CD14-positive monocyte (primary cell): ENCODE results near the gene SKIL. TPM values are rescaled to one million over a fixed set of nuclear protein-coding genes. Genes with fewer than 3 reads are reported as not detected.

Experiments used
- DNase-seq, 3 donors: peaks; one replicate each; pipeline ENCODE4 v3.0.0-alpha.2; 2011 to 2022
- H2AFZ ChIP-seq: 2 replicates; pipeline ENCODE4 v1.6.0; 2012; ENCODE audit warnings: mild to moderate bottlenecking, low read depth, low read length, inconsistent platforms; ENCODE audit not compliant: insufficient read depth, poor library complexity, severe bottlenecking
- H3K27ac ChIP-seq, 2 donors: 1 replicate in 1 of 2; 2 replicates in 1 of 2; pipeline ENCODE4 v1.5.1; 2012 to 2013; ENCODE audit warnings: low read length in 2 of 2, control low read depth in 1 of 2, inconsistent platforms in 1 of 2, low read depth in 1 of 2, mild to moderate bottlenecking in 1 of 2
- H3K27me3 ChIP-seq, 2 donors: one replicate each; pipeline versions ENCODE4 v1.6.0 to v1.6.1; 2011 to 2013; ENCODE audit warnings: low read length in 2 of 2; ENCODE audit not compliant: control insufficient read depth in 2 of 2, insufficient read depth in 2 of 2
- H3K36me3 ChIP-seq, 2 donors: replicated peaks in 1 of 2; 1 replicate in 1 of 2; 2 replicates in 1 of 2; pipeline versions ENCODE4 v1.5.1 to v1.6.1; 2012 to 2013; ENCODE audit warnings: low read length in 2 of 2, control low read depth in 1 of 2, inconsistent platforms in 1 of 2, mild to moderate bottlenecking in 1 of 2; ENCODE audit not compliant: insufficient read depth in 2 of 2, control insufficient read depth in 1 of 2
- H3K4me1 ChIP-seq, 2 donors: 1 replicate in 1 of 2; 2 replicates in 1 of 2; pipeline versions ENCODE4 v1.5.1 to v1.6.1; 2012 to 2013; ENCODE audit warnings: low read length in 2 of 2, control low read depth in 1 of 2, inconsistent platforms in 1 of 2, mild to moderate bottlenecking in 1 of 2, moderate library complexity in 1 of 2; ENCODE audit not compliant: insufficient read depth in 2 of 2, control insufficient read depth in 1 of 2
- H3K4me2 ChIP-seq: replicated peaks from 2 replicates; pipeline ENCODE3; 2012; ENCODE audit warnings: low read length, moderate library complexity, mild to moderate bottlenecking; ENCODE audit not compliant: poor library complexity, severe bottlenecking; ENCODE audit errors: extremely low read depth
- H3K4me3 ChIP-seq, 3 experiments: fragments of 200-600 bp in 1 of 3; sonication (generic) in 1 of 3; replicated peaks in 1 of 3; 1 replicate in 2 of 3; 2 replicates in 1 of 3; pipeline ENCODE4 v1.5.1; 2011 to 2013; ENCODE audit warnings: low read length in 3 of 3, mild to moderate bottlenecking in 3 of 3, control low read depth in 2 of 3, low read depth in 2 of 3, inconsistent platforms in 1 of 3, moderate library complexity in 1 of 3
- H3K79me2 ChIP-seq: 2 replicates; pipeline ENCODE4 v1.6.0; 2012; ENCODE audit warnings: mild to moderate bottlenecking, control low read depth, inconsistent platforms, low read length, moderate library complexity; ENCODE audit not compliant: insufficient read depth
- H3K9ac ChIP-seq: 2 replicates; pipeline ENCODE4 v1.6.0; 2017; ENCODE audit warnings: low read length, mild to moderate bottlenecking; ENCODE audit not compliant: insufficient read depth, poor library complexity, severe bottlenecking
- H3K9me3 ChIP-seq, 2 donors: replicated peaks in 1 of 2; 1 replicate in 1 of 2; 2 replicates in 1 of 2; pipeline versions ENCODE4 v1.5.1 to v1.6.1; 2012 to 2013; ENCODE audit warnings: low read length in 2 of 2, control low read depth in 1 of 2; ENCODE audit not compliant: control insufficient read depth in 1 of 2, insufficient read depth in 1 of 2
- H4K20me1 ChIP-seq: 2 replicates; pipeline ENCODE4 v1.6.0; 2012; ENCODE audit warnings: mild to moderate bottlenecking, low read length, control low read depth, moderate library complexity; ENCODE audit not compliant: insufficient read depth
- H3K27ac Mint-ChIP-seq, 7 donors: one replicate each; pipeline ENCODE4 v1.8.0; 2020; ENCODE audit warnings: mild to moderate bottlenecking in 7 of 7, mixed read lengths in 7 of 7, moderate library complexity in 6 of 7, inconsistent platforms in 2 of 7
- H3K27me3 Mint-ChIP-seq, 3 donors: one replicate each; pipeline ENCODE4 v1.8.0; 2021 to 2022; ENCODE audit warnings: low read depth in 3 of 3, mild to moderate bottlenecking in 3 of 3, mixed read lengths in 3 of 3, moderate library complexity in 3 of 3, inconsistent platforms in 1 of 3
- H3K36me3 Mint-ChIP-seq, 2 donors: one replicate each; pipeline ENCODE4 v1.8.0; 2020; ENCODE audit warnings: mixed read lengths in 2 of 2, inconsistent platforms in 1 of 2, mild to moderate bottlenecking in 1 of 2
- H3K4me1 Mint-ChIP-seq: one replicate; pipeline ENCODE4 v1.8.0; 2020; ENCODE audit warnings: mild to moderate bottlenecking, mixed read lengths
- H3K4me3 Mint-ChIP-seq, 2 donors: one replicate each; pipeline ENCODE4 v1.8.0; 2020; ENCODE audit warnings: mild to moderate bottlenecking in 2 of 2, mixed read lengths in 2 of 2, moderate library complexity in 1 of 2
- H3K9me3 Mint-ChIP-seq, 7 donors: one replicate each; pipeline ENCODE4 v1.8.0; 2020 to 2022; ENCODE audit warnings: mixed read lengths in 7 of 7, mild to moderate bottlenecking in 6 of 7, moderate library complexity in 6 of 7, inconsistent platforms in 2 of 7
- CTCF ChIP-seq: fragments of 200-600 bp; IDR thresholded peaks from one replicate; pipeline ENCODE4 v1.8.0; 2022; ENCODE audit warnings: antibody characterized with exemption, mild to moderate bottlenecking
- whole genome bisulfite sequencing: methylation state at CpG from one replicate; pipeline ENCODE4 v1.1.5; 2013; ENCODE audit warnings: missing lambda C conversion rate; ENCODE audit not compliant: insufficient coverage; 5-methylcytosine and 5-hydroxymethylcytosine counted together
- intact Hi-C, 2 donors: fragments of 100-400 bp; cut with micrococcal nuclease; formaldehyde crosslinking; loops; one replicate each; pipeline versions ENCODE4 v1.15.0 to v1.15.1; 2023
- polyA plus RNA-seq, 3 donors: library from polyadenylated mRNA; depleted of rRNA in 1 of 3; unstranded in 2 of 3; stranded (reverse) in 1 of 3; fragments of 300-500 nt in 2 of 3; fragments of >200 nt in 1 of 3; fragmentation: Illumina TruSeq in 2 of 3; gene quantifications; 1 replicate in 2 of 3; 2 replicates in 1 of 3; pipeline ENCODE4 v1.2.3, GENCODE V29; 2012 to 2021

SKIL gene
- polyA plus RNA-seq, 3 donors: 7.5 to 13.4 (median 9.2) TPM

GRCh38 chr3:170419557-170420087, 62.1 kb downstream of the SKIL start:
- peaks cover 45 to 72% (median 45%) of the 10 kb centered on the region in 3 donors for H3K27me3 Mint-ChIP-seq
- no peak for TF ChIP-seq CTCF
- Histone ChIP-seq H3K27me3 (peaks cover 35 to 53% of the 10 kb centered on the region in 2 donors), H3K4me1 (peaks cover 8 to 16% of the 10 kb centered on the region in 2 donors), H3K36me3 (no peaks in the 10 kb centered on the region), H3K27ac (no peak overlapping the region), H4K20me1 (no peaks in the 10 kb centered on the region), H3K79me2 (no peaks in the 10 kb centered on the region), H2AFZ (peak overlapping the region; percentile 23), H3K9me3 (peaks cover 0 to 27% of the 10 kb centered on the region in 2 donors), H3K4me3 (peak overlapping the region in 1 of 3 experiments; percentile 32), H3K4me2 (peak overlapping the region; percentile 8), H3K9ac (no peak overlapping the region)
- H3K27ac Mint-ChIP-seq: no peak overlapping the region
- peak overlapping the region in 1 of 2 donors; percentile 79 for H3K4me3 Mint-ChIP-seq
- peaks cover 3 to 4% of the 10 kb centered on the region in 2 donors for H3K36me3 Mint-ChIP-seq
- H3K9me3 Mint-ChIP-seq: peaks cover 0 to 11% (median 3%) of the 10 kb centered on the region in 7 donors
- intact Hi-C loops: loop anchor here in 1 of 2 donors (10.0 kb wide), 1 partner anchor 105 kb away; no protein-coding TSS in a partner anchor
- H3K4me1 Mint-ChIP-seq: peaks cover 13% of the 10 kb centered on the region
- 3% methylated on average over 50 of the region's 58 CpGs for WGBS
- DNase-seq: no peak

GRCh38 chr3:170420307-170420821, 62.8 kb downstream of the SKIL start:
- TF ChIP-seq CTCF: no peak

More at GRCh38 chr3:170420307-170420821, 62.8 kb downstream of the SKIL start:
- peaks cover 8 to 16% of the 10 kb centered on the region in 2 donors for H3K4me1 ChIP-seq
- Mint-ChIP-seq H3K27me3 (peaks cover 44 to 66% (median 47%) of the 10 kb centered on the region in 3 donors), H3K9me3 (peaks cover 0 to 11% (median 3%) of the 10 kb centered on the region in 7 donors), H3K36me3 (peaks cover 3 to 4% of the 10 kb centered on the region in 2 donors), H3K27ac (no peak overlapping the region), H3K4me1 (peaks cover 13% of the 10 kb centered on the region), H3K4me3 (peak overlapping the region in 1 of 2 donors; percentile 79)
- intact Hi-C loops: no loop called here
- H3K4me2 ChIP-seq: no peak overlapping the region
- WGBS: 50% methylated on average over 6 of the region's 17 CpGs
- no peak for DNase-seq
- H3K9me3 ChIP-seq: peaks cover 0 to 27% of the 10 kb centered on the region in 2 donors
- peaks cover 35 to 53% of the 10 kb centered on the region in 2 donors for H3K27me3 ChIP-seq
- H3K79me2 ChIP-seq: no peaks in the 10 kb centered on the region
- H4K20me1 ChIP-seq: no peaks in the 10 kb centered on the region
- H3K27ac ChIP-seq: no peak overlapping the region
- no peak overlapping the region for H2AFZ ChIP-seq
- H3K9ac ChIP-seq: no peak overlapping the region
- no peaks in the 10 kb centered on the region for H3K36me3 ChIP-seq
- H3K4me3 ChIP-seq: no peak overlapping the region
